T47D (cell line): ENCODE measurements around the gene MYH9.
"Not testable (repeated sequence)": the region's sequence is repeated elsewhere in the genome, so short reads cannot be mapped to it uniquely, and the experiment has no call there.

Source experiments
- DNase-seq, 2 experiments: peaks; one replicate each; pipeline versions ENCODE4 v3.0.0 to v3.0.0-alpha.2; 2011 to 2012; ENCODE audit warnings: low read depth in 1 of 2, low spot score in 1 of 2
- JUND ChIP-seq: IDR thresholded peaks from 2 replicates; pipeline ENCODE4 v1.6.1; 2012; ENCODE audit warnings: low read depth
- in situ Hi-C: cut with HindIII; loops from 2 replicates; pipeline ENCODE4 v1.10.0; 2016; ENCODE audit warnings: low sequenced_read_pairs, low pct_unique_long_range_greater_than_20kb

MYH9 gene

GRCh38 chr22:36294293-36294620 lies 93.5 kb downstream of the MYH9 start:
- no peak for TF ChIP-seq JUND
- in situ Hi-C loops = no loop called here
- no peak for DNase-seq

- in situ Hi-C loops = no loop called here
- no peak for DNase-seq
- no peak for TF ChIP-seq JUND
Measured at GRCh38 chr22:36293606-36294292, 94.0 kb downstream of the MYH9 start.

DNA sequence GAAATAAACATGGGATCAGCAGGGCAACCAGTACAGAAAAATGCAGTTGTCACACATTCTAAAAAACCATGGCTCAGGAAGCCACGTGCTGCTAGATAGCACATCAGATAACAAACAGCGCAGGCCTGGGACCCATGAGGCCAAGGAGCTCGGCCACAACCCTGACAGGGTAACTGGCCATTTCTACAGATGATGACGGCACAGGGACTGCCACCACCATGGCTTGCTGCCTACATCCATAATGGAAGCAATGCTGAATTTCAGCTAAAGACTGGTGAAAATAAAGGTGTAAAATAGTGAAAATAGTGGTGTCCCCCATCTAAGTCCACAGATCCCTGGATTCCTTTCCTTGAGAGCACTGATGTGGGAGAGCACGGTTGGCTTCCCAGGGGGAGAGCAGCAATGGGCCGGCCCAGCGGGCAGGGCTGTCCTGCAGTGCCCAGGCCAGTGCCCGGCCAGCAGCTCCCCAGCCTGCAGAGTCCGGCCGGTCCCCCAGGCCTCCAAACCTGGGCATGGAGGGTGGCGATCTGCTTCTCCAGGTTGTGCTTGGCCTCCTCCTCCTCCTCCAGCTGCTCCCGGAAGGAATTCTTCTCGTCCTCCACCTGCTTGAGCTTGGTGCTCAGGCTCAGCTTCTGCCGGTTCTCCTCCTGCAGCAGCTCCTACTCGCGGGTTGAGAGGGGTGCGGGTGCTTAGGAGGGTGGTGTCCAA lies 94.8 kb downstream of the MYH9 start:
- in situ Hi-C loops = no loop called here
- DNase-seq = no peak
- no peak for TF ChIP-seq JUND

GRCh38 chr22:36291831-36292740 lies 95.7 kb downstream of the MYH9 start:
- no peak for DNase-seq
- no peak for TF ChIP-seq JUND
- in situ Hi-C loops = no loop called here

DNA sequence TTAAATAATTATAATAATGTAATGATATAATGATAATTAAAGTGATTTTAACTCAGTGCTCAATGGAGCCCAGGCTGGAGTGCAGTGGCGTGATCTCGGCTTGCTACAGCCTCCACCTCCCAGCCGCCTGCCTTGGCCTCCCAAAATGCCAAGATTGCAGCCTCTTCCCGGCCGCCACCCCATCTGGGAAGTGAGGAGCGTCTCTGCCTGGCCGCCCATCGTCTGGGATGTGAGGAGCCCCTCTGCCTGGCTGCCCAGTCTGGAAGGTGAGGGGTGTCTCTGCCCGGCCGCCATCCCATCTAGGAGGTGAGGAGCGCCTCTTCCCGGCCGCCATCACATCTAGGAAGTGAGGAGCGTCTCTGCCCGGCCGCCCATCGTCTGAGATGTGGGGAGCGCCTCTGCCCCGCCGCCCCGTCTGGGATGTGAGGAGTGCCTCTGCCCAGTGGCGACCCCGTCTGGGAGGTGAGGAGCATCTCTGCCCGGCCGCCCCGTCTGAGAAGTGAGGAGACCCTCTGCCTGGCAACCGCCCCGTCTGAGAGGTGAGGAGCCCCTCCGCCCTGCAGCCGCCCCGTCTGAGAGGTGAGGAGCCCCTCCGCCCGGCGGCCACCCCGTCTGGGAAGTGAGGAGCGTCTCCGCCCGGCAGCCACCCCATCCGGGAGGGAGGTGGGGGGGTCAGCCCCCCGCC lies 97.2 kb downstream of the MYH9 start:
- DNase-seq, in situ Hi-C loops: not testable (repeated sequence)

DNA sequence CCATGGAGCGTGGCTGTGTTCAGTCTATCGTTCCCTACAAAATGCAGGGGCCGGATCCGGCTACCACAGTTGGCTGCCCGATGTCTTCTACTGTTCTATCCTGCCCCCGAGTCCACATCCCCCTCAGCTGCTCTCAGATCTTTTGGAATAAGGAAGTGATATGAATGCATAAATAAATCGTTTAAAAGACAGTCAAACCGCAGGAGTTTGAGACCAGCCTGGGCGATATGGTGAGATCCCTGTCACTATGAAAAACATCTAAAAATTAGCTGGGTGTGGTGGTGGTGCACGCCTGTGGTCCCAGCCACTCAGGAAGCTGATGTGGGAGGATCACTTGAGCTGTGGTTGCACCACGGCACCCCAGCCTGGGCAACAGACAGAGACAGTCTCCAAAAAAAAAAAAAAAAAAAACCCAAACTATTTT lies 97.8 kb downstream of the MYH9 start:
- in situ Hi-C loops, DNase-seq: not testable (repeated sequence)

- in situ Hi-C loops = no loop called here
- no peak for DNase-seq
Measured at GRCh38 chr22:36289406-36289870, 98.3 kb downstream of the MYH9 start.

GRCh38 chr22:36288571-36289405 lies 99.0 kb downstream of the MYH9 start:
- in situ Hi-C loops = no loop called here
- TF ChIP-seq JUND = no peak
- DNase-seq = no peak

More at GRCh38 chr22:36289406-36289870, 98.3 kb downstream of the MYH9 start:
- no peak for TF ChIP-seq JUND

DNA sequence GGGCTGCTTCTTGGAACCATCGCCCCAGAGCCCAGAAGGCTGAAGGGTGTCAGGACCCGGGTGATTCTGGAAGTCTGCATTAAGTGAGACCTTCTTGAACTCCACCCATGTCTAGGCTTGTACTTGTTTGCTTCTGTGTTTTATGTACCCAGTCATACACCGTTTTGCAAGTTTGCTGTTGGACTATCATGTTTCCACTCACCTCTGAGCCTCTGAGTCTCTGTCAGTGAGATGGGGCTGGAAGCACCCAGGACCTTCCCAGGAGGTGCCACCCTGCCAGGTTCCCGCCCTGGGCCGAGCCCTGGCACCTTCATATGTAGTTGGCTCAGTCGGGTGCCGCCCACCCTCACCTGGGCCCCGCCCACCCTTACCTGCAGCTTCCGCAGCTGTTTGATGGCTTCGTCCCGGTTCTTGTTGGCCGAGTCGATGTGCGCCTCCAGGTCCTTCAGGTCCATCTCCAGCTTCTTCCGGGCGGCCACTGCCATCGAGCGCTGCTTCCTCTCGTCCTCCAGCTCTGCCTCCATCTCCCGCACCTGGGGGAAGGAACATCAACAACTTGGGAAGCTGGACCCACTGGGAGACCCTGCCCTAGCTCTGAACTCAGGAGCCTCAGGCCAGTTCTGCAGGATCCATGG lies 99.8 kb downstream of the MYH9 start:
- no peak for DNase-seq
- TF ChIP-seq JUND = no peak
- in situ Hi-C loops = no loop called here

DNA sequence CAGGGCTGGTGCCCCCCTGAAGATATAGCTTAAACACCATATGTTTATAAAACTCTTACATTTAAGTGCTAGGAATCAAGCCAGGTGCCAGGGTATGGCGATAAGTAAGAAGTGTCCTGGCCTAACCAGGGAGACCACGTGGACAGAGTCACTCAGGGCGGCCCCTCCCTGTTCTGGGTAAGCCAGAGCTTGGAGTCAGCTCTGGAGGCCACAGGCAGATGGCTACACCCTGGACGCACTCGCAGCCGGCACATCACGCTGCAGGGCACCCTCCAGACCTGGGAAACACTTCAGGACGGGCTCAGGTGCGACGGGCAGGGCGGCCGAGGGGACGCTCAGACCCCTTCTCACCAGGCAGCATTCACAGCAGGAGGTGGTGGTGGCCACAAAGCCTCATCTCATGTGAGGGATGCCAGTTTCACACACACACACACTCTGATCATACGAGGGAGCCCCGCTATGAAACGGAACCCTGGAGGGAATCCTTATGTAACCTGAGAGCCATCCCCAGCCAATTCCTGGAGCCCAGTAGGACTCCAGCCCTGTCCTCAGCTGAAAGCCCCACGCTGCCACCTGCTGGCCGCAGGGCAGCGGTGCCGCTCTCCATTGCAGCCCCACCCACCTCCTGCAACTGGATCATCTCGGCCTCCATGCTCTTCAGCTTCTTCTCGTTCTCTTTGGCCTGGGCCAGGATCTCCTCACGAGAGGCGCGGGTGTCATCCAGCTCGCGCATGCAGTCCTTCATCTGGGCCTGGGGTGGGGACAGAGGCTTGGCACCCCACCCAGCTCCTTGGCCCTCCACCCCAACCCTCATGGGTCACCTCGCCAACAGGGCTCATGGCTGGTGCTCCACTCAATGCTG lies 101.4 kb downstream of the MYH9 start:
- no peak for TF ChIP-seq JUND
- peak; percentile 76 to 84 for DNase-seq

More for the DNA sequence above, 101.4 kb downstream of the MYH9 start:
- in situ Hi-C loops = no loop called here
